Upper lobe of right lung (tissue), 1 donor: ENCODE measurements around the gene ZNF467. TPM values are rescaled to one million over a fixed set of nuclear protein-coding genes. Genes with fewer than 3 reads are reported as not detected.

Experiments used
- ATAC-seq: fragments of 200-7000 bp; cut with Tn5 transposase; one replicate; pipeline ENCODE4 v1.9.1; 2020; ENCODE audit warnings: mild to moderate bottlenecking, moderate library complexity
- DNase-seq: peaks from one replicate; pipeline ENCODE4 v3.0.0-alpha.2; 2020
- H3K27ac ChIP-seq: fragments of 200-600 bp; one replicate; pipeline ENCODE4 v1.8.0; 2022
- H3K27me3 ChIP-seq: fragments of 200-600 bp; one replicate; pipeline ENCODE4 v1.8.0; 2022; ENCODE audit warnings: mild to moderate bottlenecking
- H3K36me3 ChIP-seq: fragments of 200-600 bp; one replicate; pipeline ENCODE4 v1.8.0; 2022
- H3K4me1 ChIP-seq: fragments of 200-600 bp; one replicate; pipeline ENCODE4 v1.8.0; 2022
- H3K4me3 ChIP-seq: fragments of 200-600 bp; one replicate; pipeline ENCODE4 v1.8.0; 2022; ENCODE audit warnings: mild to moderate bottlenecking
- H3K9me3 ChIP-seq: fragments of 200-600 bp; one replicate; pipeline ENCODE4 v1.8.0; 2022
- CTCF ChIP-seq: fragments of 200-600 bp; IDR thresholded peaks from one replicate; pipeline ENCODE4 v1.8.0; 2022; ENCODE audit warnings: antibody characterized with exemption
- intact Hi-C: fragments of 100-400 bp; cut with DNase I; formaldehyde crosslinking; loops from one replicate; pipeline ENCODE4 v1.11.0; 2022
- total RNA-seq: library from RNA; stranded (reverse); fragmentation: NEBNext Ultra II Directional; extraction: Animal tissue kit (Norgen Biotek cat#: 25700); gene quantifications from one replicate; pipeline ENCODE4 v1.2.1, GENCODE V29; 2021
- donor health status: DM: no; HTN: yes; CAD: no; lungs with severe emphysema.

The ZNF467 gene
- total RNA-seq, 1 donor from 2014 or later, result 35.3 TPM

- intact Hi-C loops, result no loop called here
- no peak for TF ChIP-seq CTCF
- no peak overlapping the region for H3K4me3 ChIP-seq
- DNase-seq (no peak), ATAC-seq (no peak)
- H3K36me3 ChIP-seq, result no peaks in the 10 kb centered on the region
- H3K27ac ChIP-seq, result no peak overlapping the region
- H3K27me3 ChIP-seq, result no peaks in the 10 kb centered on the region
- no peaks in the 10 kb centered on the region for H3K9me3 ChIP-seq
- no peaks in the 10 kb centered on the region for H3K4me1 ChIP-seq
Observed at GRCh38 chr7:149806726-149807125, 33.3 kb upstream of the ZNF467 start.

GRCh38 chr7:149804106-149804505 lies 30.7 kb upstream of the ZNF467 start:
- TF ChIP-seq CTCF, result no peak
- H3K4me3 ChIP-seq, result no peak overlapping the region

GRCh38 chr7:149803551-149804074 lies 30.2 kb upstream of the ZNF467 start:
- no peaks in the 10 kb centered on the region for H3K9me3 ChIP-seq
- H3K4me3 ChIP-seq, result no peak overlapping the region
- ATAC-seq (no peak), DNase-seq (no peak)
- no peak overlapping the region for H3K27ac ChIP-seq
- intact Hi-C loops, result no loop called here
- H3K36me3 ChIP-seq, result no peaks in the 10 kb centered on the region
- no peaks in the 10 kb centered on the region for H3K27me3 ChIP-seq
- TF ChIP-seq CTCF, result no peak
- H3K4me1 ChIP-seq, result no peaks in the 10 kb centered on the region

More at GRCh38 chr7:149804106-149804505, 30.7 kb upstream of the ZNF467 start:
- no peaks in the 10 kb centered on the region for H3K4me1 ChIP-seq
- no peak for DNase-seq
- no peaks in the 10 kb centered on the region for H3K9me3 ChIP-seq
- no peak for ATAC-seq
- H3K36me3 ChIP-seq, result no peaks in the 10 kb centered on the region
- intact Hi-C loops, result no loop called here
- no peaks in the 10 kb centered on the region for H3K27me3 ChIP-seq
- H3K27ac ChIP-seq, result no peak overlapping the region

- H3K9me3 ChIP-seq, result no peaks in the 10 kb centered on the region
- no peaks in the 10 kb centered on the region for H3K27me3 ChIP-seq
- no peak for ATAC-seq
- no peak overlapping the region for H3K27ac ChIP-seq
- H3K4me3 ChIP-seq, result no peak overlapping the region
- no peaks in the 10 kb centered on the region for H3K36me3 ChIP-seq
- TF ChIP-seq CTCF, result no peak
- intact Hi-C loops, result no loop called here
- no peak for DNase-seq
- H3K4me1 ChIP-seq, result no peaks in the 10 kb centered on the region
Observed at GRCh38 chr7:149802966-149803365, 29.6 kb upstream of the ZNF467 start.

GRCh38 chr7:149801816-149802215 lies 28.4 kb upstream of the ZNF467 start:
- Histone ChIP-seq H3K27me3 (no peaks in the 10 kb centered on the region), H3K4me1 (no peaks in the 10 kb centered on the region), H3K4me3 (no peak overlapping the region), H3K27ac (no peak overlapping the region), H3K36me3 (no peaks in the 10 kb centered on the region), H3K9me3 (no peaks in the 10 kb centered on the region)
- ATAC-seq (no peak), DNase-seq (no peak)
- intact Hi-C loops, result no loop called here
- TF ChIP-seq CTCF, result no peak

GRCh38 chr7:149801002-149801566 lies 27.7 kb upstream of the ZNF467 start:
- no peak overlapping the region for H3K4me3 ChIP-seq
- H3K27ac ChIP-seq, result no peak overlapping the region
- H3K9me3 ChIP-seq, result no peaks in the 10 kb centered on the region
- intact Hi-C loops, result no loop called here
- no peak for ATAC-seq
- DNase-seq, result no peak
- no peaks in the 10 kb centered on the region for H3K36me3 ChIP-seq
- H3K4me1 ChIP-seq, result no peaks in the 10 kb centered on the region
- TF ChIP-seq CTCF, result no peak
- no peaks in the 10 kb centered on the region for H3K27me3 ChIP-seq
